Measurements from ENCODE around the gene CCDC88C. TPM values are rescaled to one million over a fixed set of nuclear protein-coding genes. Genes with fewer than 3 reads are reported as not detected.

CCDC88C gene
- total RNA-seq, 1 donor, result under 0.01 TPM

DNA sequence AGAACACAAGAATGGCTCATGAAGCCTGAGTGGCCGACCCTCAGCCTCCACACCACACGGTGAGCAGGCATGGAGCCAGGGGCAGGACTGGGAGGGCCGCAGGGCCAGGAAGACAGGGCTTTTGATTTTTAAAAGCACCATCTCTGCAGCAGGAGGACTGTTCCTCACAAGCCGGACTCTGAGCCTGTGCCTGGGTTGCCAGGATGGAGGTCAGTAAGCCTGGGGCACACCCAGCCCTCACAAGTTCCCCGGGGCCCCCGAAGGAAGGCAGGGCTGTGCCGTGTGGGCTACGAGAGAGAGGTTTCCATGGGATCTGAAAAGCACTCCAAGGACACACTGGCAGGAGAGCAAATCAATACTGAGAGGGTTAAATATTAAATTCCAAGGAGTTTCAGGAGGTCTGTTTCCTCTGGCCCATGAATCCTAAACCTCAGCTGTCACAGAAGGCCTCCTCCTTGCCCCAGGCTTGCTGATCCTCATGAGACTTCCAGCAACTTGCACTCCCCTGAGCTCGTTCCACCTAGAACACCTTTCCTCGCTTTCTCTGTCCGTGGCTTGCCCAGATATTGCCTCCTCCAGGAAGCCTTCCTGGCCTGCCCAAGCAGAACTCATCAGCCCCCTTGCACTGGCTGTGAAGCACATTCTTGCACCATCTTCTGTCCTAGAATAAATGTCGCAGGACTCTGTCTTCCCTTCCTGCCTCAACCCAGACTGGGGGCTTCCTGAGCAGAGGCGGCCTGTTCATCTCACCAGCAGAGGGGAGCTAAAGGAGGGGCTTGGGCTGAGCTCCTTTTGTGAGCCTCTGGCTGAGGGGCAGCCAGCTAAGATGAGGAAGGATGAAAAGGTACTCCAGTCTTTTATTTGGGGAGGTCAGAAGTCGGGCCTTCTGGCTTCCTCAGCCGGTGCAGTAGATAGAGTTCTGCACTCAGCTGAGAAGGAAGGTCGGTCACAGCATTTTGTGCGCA, 64.6 kb downstream of the CCDC88C start:
- TF ChIP-seq, protein P1, sequence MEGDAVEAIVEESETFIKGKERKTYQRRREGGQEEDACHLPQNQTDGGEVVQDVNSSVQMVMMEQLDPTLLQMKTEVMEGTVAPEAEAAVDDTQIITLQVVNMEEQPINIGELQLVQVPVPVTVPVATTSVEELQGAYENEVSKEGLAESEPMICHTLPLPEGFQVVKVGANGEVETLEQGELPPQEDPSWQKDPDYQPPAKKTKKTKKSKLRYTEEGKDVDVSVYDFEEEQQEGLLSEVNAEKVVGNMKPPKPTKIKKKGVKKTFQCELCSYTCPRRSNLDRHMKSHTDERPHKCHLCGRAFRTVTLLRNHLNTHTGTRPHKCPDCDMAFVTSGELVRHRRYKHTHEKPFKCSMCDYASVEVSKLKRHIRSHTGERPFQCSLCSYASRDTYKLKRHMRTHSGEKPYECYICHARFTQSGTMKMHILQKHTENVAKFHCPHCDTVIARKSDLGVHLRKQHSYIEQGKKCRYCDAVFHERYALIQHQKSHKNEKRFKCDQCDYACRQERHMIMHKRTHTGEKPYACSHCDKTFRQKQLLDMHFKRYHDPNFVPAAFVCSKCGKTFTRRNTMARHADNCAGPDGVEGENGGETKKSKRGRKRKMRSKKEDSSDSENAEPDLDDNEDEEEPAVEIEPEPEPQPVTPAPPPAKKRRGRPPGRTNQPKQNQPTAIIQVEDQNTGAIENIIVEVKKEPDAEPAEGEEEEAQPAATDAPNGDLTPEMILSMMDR (IDR thresholded peaks at IDR 0.05; ENCODE audit: insufficient read depth, low read depth, low read length), result no peak
- H3K4me3 ChIP-seq (ENCODE audit: low read depth, low read length), result no peak overlapping the region
- DNase-seq (ENCODE audit: low read depth), result no peak

DNA sequence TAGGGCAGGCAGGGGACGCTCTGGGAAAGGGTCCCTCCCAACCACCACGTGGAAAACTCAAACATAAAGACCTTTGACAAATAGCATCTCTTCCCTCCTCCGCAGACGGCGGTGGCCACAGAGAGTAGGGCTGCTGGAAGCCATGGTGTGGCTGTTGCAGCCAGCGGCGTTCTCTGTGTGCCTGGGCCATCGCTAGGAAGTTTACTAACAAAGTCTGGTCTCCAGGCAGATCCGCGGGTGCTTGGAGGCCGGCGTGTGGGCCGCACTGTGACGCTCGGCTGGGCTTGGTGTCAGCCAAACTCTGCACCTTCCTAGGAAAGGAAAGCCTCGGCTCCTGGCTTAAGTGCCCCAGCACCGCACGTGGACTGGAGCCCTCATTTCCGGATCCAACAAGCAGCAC, 65.6 kb downstream of the CCDC88C start:
- peak; percentile 12 for DNase-seq (ENCODE audit: low read depth)
- no peak overlapping the region for H3K4me3 ChIP-seq (ENCODE audit: low read depth, low read length)
- TF ChIP-seq, protein P1 (IDR thresholded peaks at IDR 0.05; ENCODE audit: insufficient read depth, low read depth, low read length), result no peak

DNA sequence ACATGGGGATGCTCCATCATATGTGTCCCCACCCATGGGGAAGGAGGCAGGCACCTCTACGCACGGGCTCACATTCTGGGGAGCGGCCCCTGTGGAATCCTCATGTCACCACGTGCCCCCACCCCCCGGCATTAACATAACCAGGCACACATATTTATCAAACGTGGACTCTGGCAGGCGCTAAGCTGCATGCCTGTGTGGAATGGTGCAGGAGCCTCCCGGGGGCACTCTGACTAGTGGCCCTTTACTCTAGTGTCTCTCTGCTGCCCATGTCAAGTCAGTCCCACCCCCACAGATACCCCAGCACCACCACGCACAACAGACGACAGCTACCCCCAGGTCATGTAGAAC, 66.1 kb downstream of the CCDC88C start:
- no peak for DNase-seq (ENCODE audit: low read depth)
- TF ChIP-seq, protein P1 (IDR thresholded peaks at IDR 0.05; ENCODE audit: insufficient read depth, low read depth, low read length), result no peak
- H3K4me3 ChIP-seq (ENCODE audit: low read depth, low read length), result no peak overlapping the region

DNA sequence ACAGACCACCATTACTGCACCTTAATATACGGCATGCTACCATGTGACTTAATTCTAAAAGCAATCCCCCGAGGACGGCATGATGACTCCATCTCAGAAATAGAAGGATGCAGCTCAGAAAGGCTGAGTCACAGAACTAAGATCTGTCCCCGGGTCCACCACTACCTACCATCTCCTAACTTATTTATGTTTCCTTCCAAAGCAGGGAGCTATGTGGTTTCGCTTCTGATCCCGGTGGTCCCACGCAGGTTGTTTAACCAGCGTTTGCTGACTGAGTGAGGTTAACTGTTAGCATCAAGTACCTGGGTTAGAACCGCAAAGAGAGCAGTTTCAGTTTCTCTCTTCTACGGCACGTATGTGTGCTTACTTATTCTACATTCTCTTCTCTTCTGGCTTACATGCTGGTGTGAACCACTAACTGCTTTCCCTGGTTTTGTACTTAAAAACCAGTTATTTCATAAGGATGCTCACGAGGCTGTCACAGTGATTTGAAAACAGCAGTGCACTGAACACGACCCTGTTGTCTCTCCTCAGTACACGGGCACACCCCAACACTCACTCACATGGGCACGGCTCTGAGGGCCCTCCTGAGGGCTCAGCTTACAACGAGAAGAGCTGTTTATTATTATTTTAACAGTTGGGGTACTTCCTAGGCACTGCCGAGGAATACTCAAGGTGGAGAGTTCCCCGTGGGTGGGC, 66.7 kb downstream of the CCDC88C start:
- TF ChIP-seq, protein P1 (IDR thresholded peaks at IDR 0.05; ENCODE audit: insufficient read depth, low read depth, low read length), result no peak
- DNase-seq (ENCODE audit: low read depth), result no peak
- no peak overlapping the region for H3K4me3 ChIP-seq (ENCODE audit: low read depth, low read length)

DNA sequence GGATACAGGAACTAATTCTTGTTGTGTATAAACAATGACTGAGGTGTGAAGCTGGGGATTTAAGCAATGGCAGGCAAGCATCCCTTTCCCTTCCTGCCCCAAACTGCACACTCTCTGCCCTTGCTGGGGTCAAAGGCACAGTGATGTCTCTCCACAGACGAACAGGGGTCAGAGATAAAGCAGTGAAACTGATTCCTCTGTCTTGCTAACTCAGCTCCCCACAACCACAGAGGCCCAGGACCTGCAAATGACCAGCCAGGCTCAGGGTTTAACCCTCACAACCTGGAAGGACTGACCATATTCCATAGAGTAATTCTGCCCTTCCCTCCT, 67.2 kb downstream of the CCDC88C start:
- TF ChIP-seq, protein P1 (IDR thresholded peaks at IDR 0.05; ENCODE audit: insufficient read depth, low read depth, low read length), result no peak
- no peak overlapping the region for H3K4me3 ChIP-seq (ENCODE audit: low read depth, low read length)
- DNase-seq (ENCODE audit: low read depth), result no peak

DNA sequence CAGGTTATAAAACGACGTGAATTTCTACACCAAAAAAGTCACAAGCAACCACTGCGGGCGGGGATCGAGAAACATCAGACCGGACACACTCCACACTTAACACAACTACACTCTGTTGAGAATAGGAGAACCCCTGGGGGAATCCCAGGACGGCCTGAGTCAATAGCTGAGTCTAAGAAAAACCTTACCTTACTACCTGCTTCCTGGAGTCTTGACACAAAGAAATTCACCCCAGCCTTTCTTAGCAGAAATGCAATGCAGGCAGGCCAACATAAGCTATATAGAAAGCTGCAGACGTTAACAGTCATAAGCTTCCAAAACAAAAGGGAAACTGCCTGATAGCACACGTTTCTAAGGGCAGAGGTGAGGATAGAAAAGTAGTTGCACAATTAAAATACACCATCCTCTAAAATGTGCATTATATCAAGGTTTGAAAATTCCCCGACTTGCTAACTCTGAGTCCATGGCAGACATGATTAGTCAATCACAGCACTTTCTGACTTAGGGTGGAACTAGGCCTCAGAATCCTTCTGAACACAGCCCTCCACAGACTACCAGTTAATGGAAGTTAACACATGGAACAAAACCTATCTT, 68.0 kb downstream of the CCDC88C start:
- H3K4me3 ChIP-seq (ENCODE audit: low read depth, low read length), result no peak overlapping the region
- no peak for DNase-seq (ENCODE audit: low read depth)
- TF ChIP-seq, protein P1 (IDR thresholded peaks at IDR 0.05; ENCODE audit: insufficient read depth, low read depth, low read length), result no peak

Data from fibroblast of villous mesenchyme (primary cell).